Measurements from ENCODE around the gene UROC1. TPM values are rescaled to one million over a fixed set of nuclear protein-coding genes. Genes with fewer than 3 reads are reported as not detected.

UROC1 gene
- total and polyA plus RNA-seq, 4 donors = 0.06 to 0.35 (median 0.29) TPM; not detected in 1

GRCh38 chr3:126456766-126457388 is 60.7 kb downstream of the UROC1 start:
- peaks cover 4% of the 10 kb centered on the region for H3K4me1 ChIP-seq (ENCODE audit: control insufficient read depth, insufficient read depth, low read length)
- no peak overlapping the region for H3K27ac ChIP-seq (ENCODE audit: low read depth, low read length)
- no peaks in the 10 kb centered on the region for H3K9me3 ChIP-seq (ENCODE audit: control insufficient read depth, insufficient read depth, low read length)
- H3K36me3 ChIP-seq (ENCODE audit: control insufficient read depth, insufficient read depth, low read length) = peaks cover 56% of the 10 kb centered on the region
- no peaks in the 10 kb centered on the region for H3K27me3 ChIP-seq (ENCODE audit: control insufficient read depth, insufficient read depth, low read length)
- no peak for DNase-seq (ENCODE audit: low read depth in 4 of 6, low spot score in 6 of 6)
- no peak overlapping the region for H3K4me3 ChIP-seq (ENCODE audit: low read depth, low read length)
- WGBS (ENCODE audit: insufficient coverage) = 95% methylated on average over 9 of the region's 12 CpGs

GRCh38 chr3:126456211-126456610 is 61.4 kb downstream of the UROC1 start:
- DNase-seq (ENCODE audit: low read depth in 4 of 6, low spot score in 6 of 6) = no peak
- 92% methylated on average over 4 of the region's 4 CpGs for WGBS (ENCODE audit: insufficient coverage)
- H3K4me3 ChIP-seq (ENCODE audit: low read depth, low read length) = no peak overlapping the region
- peaks cover 4% of the 10 kb centered on the region for H3K4me1 ChIP-seq (ENCODE audit: control insufficient read depth, insufficient read depth, low read length)
- no peak overlapping the region for H3K27ac ChIP-seq (ENCODE audit: low read depth, low read length)
- H3K27me3 ChIP-seq (ENCODE audit: control insufficient read depth, insufficient read depth, low read length) = no peaks in the 10 kb centered on the region
- no peaks in the 10 kb centered on the region for H3K9me3 ChIP-seq (ENCODE audit: control insufficient read depth, insufficient read depth, low read length)
- peaks cover 56% of the 10 kb centered on the region for H3K36me3 ChIP-seq (ENCODE audit: control insufficient read depth, insufficient read depth, low read length)

GRCh38 chr3:126454437-126455198 is 63.0 kb downstream of the UROC1 start:
- Histone ChIP-seq H3K27me3 (ENCODE audit: control insufficient read depth, insufficient read depth, low read length) (no peaks in the 10 kb centered on the region), H3K4me1 (ENCODE audit: control insufficient read depth, insufficient read depth, low read length) (peaks cover 4% of the 10 kb centered on the region), H3K27ac (ENCODE audit: low read depth, low read length) (no peak overlapping the region), H3K9me3 (ENCODE audit: control insufficient read depth, insufficient read depth, low read length) (no peaks in the 10 kb centered on the region), H3K36me3 (ENCODE audit: control insufficient read depth, insufficient read depth, low read length) (peaks cover 58% of the 10 kb centered on the region), H3K4me3 (ENCODE audit: low read depth, low read length) (no peak overlapping the region)
- WGBS (ENCODE audit: insufficient coverage) = 52% methylated on average over 5 of the region's 6 CpGs
- no peak for DNase-seq (ENCODE audit: low read depth in 4 of 6, low spot score in 6 of 6)

- Histone ChIP-seq H3K27me3 (ENCODE audit: control insufficient read depth, insufficient read depth, low read length) (no peaks in the 10 kb centered on the region), H3K4me3 (ENCODE audit: low read depth, low read length) (no peak overlapping the region), H3K27ac (ENCODE audit: low read depth, low read length) (no peak overlapping the region), H3K36me3 (ENCODE audit: control insufficient read depth, insufficient read depth, low read length) (peaks cover 58% of the 10 kb centered on the region), H3K4me1 (ENCODE audit: control insufficient read depth, insufficient read depth, low read length) (peaks cover 4% of the 10 kb centered on the region), H3K9me3 (ENCODE audit: control insufficient read depth, insufficient read depth, low read length) (no peaks in the 10 kb centered on the region)
- no CpG with 5 or more reads among the region's 1 CpG for WGBS (ENCODE audit: insufficient coverage)
- no peak for DNase-seq (ENCODE audit: low read depth in 4 of 6, low spot score in 6 of 6)
These were observed 63.5 kb downstream of the UROC1 start for GRCh38 chr3:126454025-126454424.

- Histone ChIP-seq H3K36me3 (ENCODE audit: control insufficient read depth, insufficient read depth, low read length) (peaks cover 60% of the 10 kb centered on the region), H3K27me3 (ENCODE audit: control insufficient read depth, insufficient read depth, low read length) (no peaks in the 10 kb centered on the region), H3K4me3 (ENCODE audit: low read depth, low read length) (no peak overlapping the region), H3K9me3 (ENCODE audit: control insufficient read depth, insufficient read depth, low read length) (no peaks in the 10 kb centered on the region), H3K4me1 (ENCODE audit: control insufficient read depth, insufficient read depth, low read length) (peaks cover 4% of the 10 kb centered on the region), H3K27ac (ENCODE audit: low read depth, low read length) (no peak overlapping the region)
- WGBS (ENCODE audit: insufficient coverage) = 95% methylated on average over 4 of the region's 9 CpGs
- no peak for DNase-seq (ENCODE audit: low read depth in 4 of 6, low spot score in 6 of 6)
These were observed 65.4 kb downstream of the UROC1 start for GRCh38 chr3:126452213-126452612.

- peaks cover 56% of the 10 kb centered on the region for H3K36me3 ChIP-seq (ENCODE audit: control insufficient read depth, insufficient read depth, low read length)
- H3K9me3 ChIP-seq (ENCODE audit: control insufficient read depth, insufficient read depth, low read length) = no peaks in the 10 kb centered on the region
- H3K4me1 ChIP-seq (ENCODE audit: control insufficient read depth, insufficient read depth, low read length) = peaks cover 6% of the 10 kb centered on the region
- no peak overlapping the region for H3K4me3 ChIP-seq (ENCODE audit: low read depth, low read length)
- 96% methylated on average over 11 of the region's 12 CpGs for WGBS (ENCODE audit: insufficient coverage)
- no peak for DNase-seq (ENCODE audit: low read depth in 4 of 6, low spot score in 6 of 6)
- no peaks in the 10 kb centered on the region for H3K27me3 ChIP-seq (ENCODE audit: control insufficient read depth, insufficient read depth, low read length)
- no peak overlapping the region for H3K27ac ChIP-seq (ENCODE audit: low read depth, low read length)
These were observed 66.1 kb downstream of the UROC1 start for GRCh38 chr3:126451511-126451910.

- DNase-seq (ENCODE audit: low read depth in 4 of 6, low spot score in 6 of 6) = no peak
- WGBS (ENCODE audit: insufficient coverage) = 97% methylated on average over 3 of the region's 3 CpGs
- Histone ChIP-seq H3K27me3 (ENCODE audit: control insufficient read depth, insufficient read depth, low read length) (no peaks in the 10 kb centered on the region), H3K36me3 (ENCODE audit: control insufficient read depth, insufficient read depth, low read length) (peaks cover 48% of the 10 kb centered on the region), H3K4me3 (ENCODE audit: low read depth, low read length) (no peak overlapping the region), H3K27ac (ENCODE audit: low read depth, low read length) (no peak overlapping the region), H3K9me3 (ENCODE audit: control insufficient read depth, insufficient read depth, low read length) (no peaks in the 10 kb centered on the region), H3K4me1 (ENCODE audit: control insufficient read depth, insufficient read depth, low read length) (peaks cover 6% of the 10 kb centered on the region)
These were observed 66.8 kb downstream of the UROC1 start for GRCh38 chr3:126450744-126451143.

- WGBS (ENCODE audit: insufficient coverage) = 76% methylated on average over 7 of the region's 9 CpGs
- H3K4me1 ChIP-seq (ENCODE audit: control insufficient read depth, insufficient read depth, low read length) = peaks cover 6% of the 10 kb centered on the region
- H3K9me3 ChIP-seq (ENCODE audit: control insufficient read depth, insufficient read depth, low read length) = no peaks in the 10 kb centered on the region
- H3K27me3 ChIP-seq (ENCODE audit: control insufficient read depth, insufficient read depth, low read length) = no peaks in the 10 kb centered on the region
- peaks cover 47% of the 10 kb centered on the region for H3K36me3 ChIP-seq (ENCODE audit: control insufficient read depth, insufficient read depth, low read length)
- H3K27ac ChIP-seq (ENCODE audit: low read depth, low read length) = no peak overlapping the region
- no peak overlapping the region for H3K4me3 ChIP-seq (ENCODE audit: low read depth, low read length)
- DNase-seq (ENCODE audit: low read depth in 4 of 6, low spot score in 6 of 6) = no peak
These were observed 67.4 kb downstream of the UROC1 start for GRCh38 chr3:126450219-126450618.

GRCh38 chr3:126449621-126450051 is 67.9 kb downstream of the UROC1 start:
- H3K4me1 ChIP-seq (ENCODE audit: control insufficient read depth, insufficient read depth, low read length) = peaks cover 6% of the 10 kb centered on the region
- peaks cover 47% of the 10 kb centered on the region for H3K36me3 ChIP-seq (ENCODE audit: control insufficient read depth, insufficient read depth, low read length)
- no peak overlapping the region for H3K4me3 ChIP-seq (ENCODE audit: low read depth, low read length)
- no peak for DNase-seq (ENCODE audit: low read depth in 4 of 6, low spot score in 6 of 6)
- WGBS (ENCODE audit: insufficient coverage) = 93% methylated on average over 11 of the region's 11 CpGs
- no peaks in the 10 kb centered on the region for H3K9me3 ChIP-seq (ENCODE audit: control insufficient read depth, insufficient read depth, low read length)
- no peak overlapping the region for H3K27ac ChIP-seq (ENCODE audit: low read depth, low read length)
- no peaks in the 10 kb centered on the region for H3K27me3 ChIP-seq (ENCODE audit: control insufficient read depth, insufficient read depth, low read length)

GRCh38 chr3:126448893-126449180 is 68.7 kb downstream of the UROC1 start:
- no peaks in the 10 kb centered on the region for H3K9me3 ChIP-seq (ENCODE audit: control insufficient read depth, insufficient read depth, low read length)
- 86% methylated on average over 7 of the region's 8 CpGs for WGBS (ENCODE audit: insufficient coverage)
- H3K4me3 ChIP-seq (ENCODE audit: low read depth, low read length) = no peak overlapping the region
- H3K27me3 ChIP-seq (ENCODE audit: control insufficient read depth, insufficient read depth, low read length) = no peaks in the 10 kb centered on the region
- H3K4me1 ChIP-seq (ENCODE audit: control insufficient read depth, insufficient read depth, low read length) = peaks cover 6% of the 10 kb centered on the region
- peaks cover 47% of the 10 kb centered on the region for H3K36me3 ChIP-seq (ENCODE audit: control insufficient read depth, insufficient read depth, low read length)
- DNase-seq (ENCODE audit: low read depth in 4 of 6, low spot score in 6 of 6) = no peak
- H3K27ac ChIP-seq (ENCODE audit: low read depth, low read length) = no peak overlapping the region

All from spinal cord (tissue), 10 donors.